H1 (cell line): ENCODE results near the gene MGAT5B. TPM values are rescaled to one million over a fixed set of nuclear protein-coding genes. Genes with fewer than 3 reads are reported as not detected.

Source experiments
- CTCF ChIA-PET: fragments of 300-600 bp; sonication (Branson Sonifier 250); formaldehyde crosslinking; loops from one replicate; lab custom pipeline; 2021; ENCODE audit not compliant: partially characterized antibody; lab: Charles Lee
- POLR2A ChIA-PET: fragments of 300-600 bp; sonication (Branson Sonifier 250); formaldehyde crosslinking; loops from one replicate; lab custom pipeline; 2021; ENCODE audit warnings: inconsistent platforms; ENCODE audit not compliant: partially characterized antibody; lab: Charles Lee
- DNase-seq, 2 experiments: peaks; one replicate each; pipeline versions ENCODE4 v3.0.0 to v3.0.0-alpha.2; 2010 to 2022; ENCODE audit warnings: low spot score in 2 of 2, low read depth in 1 of 2, mixed read lengths in 1 of 2
- FAIRE-seq: peaks from 2 replicates; lab custom pipeline; 2011; peaks lifted over from hg19 to GRCh38; lab: Jason Lieb, UNC
- H2AFZ ChIP-seq: 2 replicates; pipeline ENCODE4 v1.8.1; 2012; ENCODE audit warnings: low read length, inconsistent platforms
- H2AK5ac ChIP-seq: 2 replicates; pipeline ENCODE4 v1.6.1; 2013; ENCODE audit warnings: low read depth, low read length
- H2BK120ac ChIP-seq: replicated peaks from 2 replicates; pipeline ENCODE3; 2013; ENCODE audit warnings: low read depth, low read length, inconsistent platforms
- H2BK12ac ChIP-seq: 2 replicates; pipeline ENCODE4 v1.6.1; 2013; ENCODE audit warnings: low read depth, low read length
- H2BK15ac ChIP-seq: 2 replicates; pipeline ENCODE4 v1.6.1; 2013; ENCODE audit warnings: low read length
- H2BK20ac ChIP-seq: 2 replicates; pipeline ENCODE4 v1.6.1; 2013; ENCODE audit warnings: low read length
- H2BK5ac ChIP-seq: 2 replicates; pipeline ENCODE4 v1.6.1; 2013; ENCODE audit warnings: low read depth, low read length
- H3K14ac ChIP-seq: 2 replicates; pipeline ENCODE4 v1.6.1; 2013; ENCODE audit warnings: inconsistent platforms; ENCODE audit not compliant: insufficient read length
- H3K18ac ChIP-seq: 2 replicates; pipeline ENCODE4 v1.6.1; 2013; ENCODE audit warnings: low read length; ENCODE audit errors: extremely low read depth
- H3K23ac ChIP-seq: 2 replicates; pipeline ENCODE4 v1.6.1; 2013; ENCODE audit warnings: inconsistent platforms; ENCODE audit not compliant: insufficient read length
- H3K23me2 ChIP-seq: 2 replicates; pipeline ENCODE4 v1.6.1; 2013; ENCODE audit warnings: low read depth, low read length
- H3K27ac ChIP-seq: 2 replicates; pipeline ENCODE4 v1.6.1; 2011; ENCODE audit warnings: low read depth, low read length, inconsistent platforms
- H3K27me3 ChIP-seq, 4 experiments: replicated peaks in 1 of 4; 1 replicate in 1 of 4; 2 replicates in 3 of 4; pipeline versions ENCODE4 v1.6.1 to v1.8.1; 2011 to 2013; ENCODE audit warnings: low read length in 3 of 4, mild to moderate bottlenecking in 3 of 4, inconsistent platforms in 2 of 4, mixed read lengths in 2 of 4, moderate library complexity in 1 of 4; ENCODE audit not compliant: control insufficient read depth in 3 of 4, insufficient read depth in 3 of 4; ENCODE audit errors: extremely low read depth in 1 of 4
- H3K36me3 ChIP-seq, 4 experiments: 2 replicates each; pipeline versions ENCODE4 v1.6.1 to v1.8.1; 2011 to 2013; ENCODE audit warnings: mild to moderate bottlenecking in 4 of 4, low read length in 3 of 4, moderate library complexity in 2 of 4, control low read depth in 1 of 4, inconsistent platforms in 1 of 4; ENCODE audit not compliant: insufficient read depth in 4 of 4, control insufficient read depth in 2 of 4
- H3K4ac ChIP-seq: replicated peaks from 2 replicates; pipeline ENCODE3; 2013; ENCODE audit warnings: low read length, low read depth, mixed read lengths, inconsistent platforms; ENCODE audit not compliant: insufficient read length
- H3K4me1 ChIP-seq, 4 experiments: replicated peaks in 1 of 4; 1 replicate in 1 of 4; 2 replicates in 3 of 4; pipeline versions ENCODE4 v1.6.1 to v1.8.1; 2011 to 2013; ENCODE audit warnings: low read length in 3 of 4, inconsistent platforms in 2 of 4, mixed read lengths in 1 of 4; ENCODE audit not compliant: insufficient read depth in 4 of 4, control insufficient read depth in 3 of 4
- H3K4me2 ChIP-seq, 2 experiments: 2 replicates each; pipeline versions ENCODE4 v1.6.1 to v1.8.1; 2011 to 2013; ENCODE audit warnings: low read depth in 2 of 2, low read length in 2 of 2, control low read depth in 1 of 2, inconsistent platforms in 1 of 2, mild to moderate bottlenecking in 1 of 2; ENCODE audit not compliant: insufficient read depth in 1 of 2
- H3K4me3 ChIP-seq, 4 experiments: fragments of 200-600, 300-600 bp in 1 of 4; sonication (generic), shearing (Covaris generic), sonication (Bioruptor Twin) in 1 of 4; 2 replicates each; pipeline versions ENCODE4 v1.5.1 to v1.8.1; 2011 to 2016; ENCODE audit warnings: low read length in 4 of 4, low read depth in 3 of 4, control low read depth in 2 of 4, inconsistent platforms in 2 of 4, mild to moderate bottlenecking in 2 of 4, mixed read lengths in 1 of 4, moderate library complexity in 1 of 4; ENCODE audit not compliant: insufficient read depth in 2 of 4; ENCODE audit errors: extremely low read depth in 1 of 4
- H3K56ac ChIP-seq: replicated peaks from 2 replicates; pipeline ENCODE3; 2013; ENCODE audit warnings: low read depth, mild to moderate bottlenecking, mixed read lengths, low read length, inconsistent platforms; ENCODE audit not compliant: insufficient read length
- H3K79me1 ChIP-seq: 2 replicates; pipeline ENCODE4 v1.6.1; 2013; ENCODE audit warnings: low read depth, low read length, control low read depth
- H3K79me2 ChIP-seq, 2 experiments: 2 replicates each; pipeline versions ENCODE4 v1.6.1 to v1.8.1; 2012 to 2013; ENCODE audit warnings: low read length in 2 of 2, mild to moderate bottlenecking in 2 of 2, inconsistent platforms in 1 of 2; ENCODE audit not compliant: insufficient read depth in 2 of 2, control insufficient read depth in 1 of 2
- H3K9ac ChIP-seq, 4 experiments: replicated peaks in 1 of 4; 1 replicate in 1 of 4; 2 replicates in 3 of 4; pipeline versions ENCODE4 v1.6.1 to v1.8.1; 2011 to 2013; ENCODE audit warnings: low read depth in 3 of 4, low read length in 3 of 4, control low read depth in 2 of 4, mild to moderate bottlenecking in 2 of 4, moderate library complexity in 2 of 4, inconsistent platforms in 1 of 4; ENCODE audit errors: extremely low read depth in 1 of 4
- H3K9me3 ChIP-seq, 2 experiments: 2 replicates each; pipeline versions ENCODE4 v1.6.1 to v1.8.1; 2012 to 2013; ENCODE audit warnings: mild to moderate bottlenecking in 2 of 2, moderate library complexity in 2 of 2, control low read depth in 1 of 2, inconsistent platforms in 1 of 2, low read depth in 1 of 2, low read length in 1 of 2, mixed read lengths in 1 of 2; ENCODE audit not compliant: insufficient read depth in 2 of 2
- H4K20me1 ChIP-seq, 2 experiments: replicated peaks in 1 of 2; 2 replicates each; pipeline versions ENCODE3 to v1.8.1; 2011 to 2013; ENCODE audit warnings: inconsistent platforms in 2 of 2, low read length in 2 of 2, mild to moderate bottlenecking in 1 of 2; ENCODE audit not compliant: insufficient read depth in 2 of 2, control insufficient read depth in 1 of 2
- H4K5ac ChIP-seq: 2 replicates; pipeline ENCODE4 v1.6.1; 2013; ENCODE audit warnings: low read length, low read depth, mixed read lengths, inconsistent platforms; ENCODE audit not compliant: insufficient read length
- H4K8ac ChIP-seq: 2 replicates; pipeline ENCODE4 v1.8.0; 2013; ENCODE audit warnings: mild to moderate bottlenecking, moderate library complexity, low read length, inconsistent platforms; ENCODE audit not compliant: insufficient read depth; ENCODE audit errors: extremely low read depth
- H4K91ac ChIP-seq: replicated peaks from 2 replicates; pipeline ENCODE3; 2013; ENCODE audit warnings: low read length, mixed read lengths, inconsistent platforms; ENCODE audit not compliant: insufficient read length
- ATF2 ChIP-seq: IDR thresholded peaks from 2 replicates; pipeline ENCODE4 v1.6.1; 2012; ENCODE audit warnings: low read length, inconsistent platforms
- BACH1 ChIP-seq: IDR thresholded peaks from 2 replicates; pipeline ENCODE4 v1.6.1; 2012; ENCODE audit warnings: low read length, improper control_type of control experiment
- POLR2A ChIP-seq, 2 experiments: IDR thresholded peaks; 1 replicate in 1 of 2; 2 replicates in 1 of 2; pipeline ENCODE4 v1.6.1; 2011; ENCODE audit warnings: low read depth in 2 of 2, low read length in 2 of 2, mild to moderate bottlenecking in 2 of 2; ENCODE audit errors: control extremely low read depth in 1 of 2
- POLR2AphosphoS5 ChIP-seq: IDR thresholded peaks from 2 replicates; pipeline ENCODE4 v1.6.1; 2011; ENCODE audit warnings: low read depth, low read length
- RFX5 ChIP-seq: IDR thresholded peaks from 2 replicates; pipeline ENCODE4 v1.6.1; 2011; ENCODE audit warnings: low read depth, low read length, improper control_type of control experiment, borderline replicate concordance
- SIN3A ChIP-seq, 2 experiments: IDR thresholded peaks in 1 of 2; conservative IDR thresholded peaks in 1 of 2; 2 replicates each; pipeline ENCODE4 v1.6.1; 2011 to 2012; ENCODE audit warnings: low read length in 2 of 2, improper control_type of control experiment in 1 of 2, low read depth in 1 of 2, mild to moderate bottlenecking in 1 of 2
- TBP ChIP-seq: IDR thresholded peaks from 2 replicates; pipeline ENCODE4 v1.6.1; 2011; ENCODE audit warnings: low read depth, low read length, improper control_type of control experiment
- YY1 ChIP-seq: IDR thresholded peaks from 2 replicates; pipeline ENCODE4 v1.6.1; 2011; ENCODE audit warnings: low read depth, mild to moderate bottlenecking, low read length
- WGBS, 2 experiments: shearing (Covaris generic) in 1 of 2; methylation state at CpG; one replicate each; pipeline versions ENCODE4 v1.1.6 to v1.1.7; 2013 to 2015; ENCODE audit warnings: low lambda C conversion rate in 2 of 2, mixed read lengths in 2 of 2, inconsistent platforms in 1 of 2, low coverage in 1 of 2, missing lambda C conversion rate in 1 of 2; ENCODE audit not compliant: insufficient replicate concordance in 2 of 2, insufficient coverage in 1 of 2, insufficient read length in 1 of 2; ENCODE audit errors: extremely low coverage in 1 of 2, missing lambda C conversion rate in 1 of 2; 5-methylcytosine and 5-hydroxymethylcytosine counted together
- polyA plus RNA-seq, 7 experiments: library from polyadenylated mRNA; depleted of rRNA in 3 of 7; stranded (reverse) in 5 of 7; unstranded in 2 of 7; fragments of >200 nt in 5 of 7; fragments of 200-250 nt in 2 of 7; gene quantifications; 1 replicate in 5 of 7; 2 replicates in 1 of 7; 4 replicates in 1 of 7; pipeline versions ENCODE4 v1.2.1 to v1.2.3, GENCODE V29; 2011 to 2013; ENCODE audit warnings: missing spikeins in 2 of 7, mixed read lengths in 2 of 7
- total RNA-seq: library from RNA; stranded (reverse); fragmentation: NEBNext Ultra II Directional; extraction: Animal tissue kit (Norgen Biotek cat#: 25700); gene quantifications from 2 replicates; pipeline ENCODE4 v1.2.1, GENCODE V29; 2021

The MGAT5B gene
- total and polyA plus RNA-seq, 2 of the 8 experiments (the other 6 are each of a cell fraction or from before 2014, with no cell fraction given) = 7.9 to 8.2 TPM

DNA sequence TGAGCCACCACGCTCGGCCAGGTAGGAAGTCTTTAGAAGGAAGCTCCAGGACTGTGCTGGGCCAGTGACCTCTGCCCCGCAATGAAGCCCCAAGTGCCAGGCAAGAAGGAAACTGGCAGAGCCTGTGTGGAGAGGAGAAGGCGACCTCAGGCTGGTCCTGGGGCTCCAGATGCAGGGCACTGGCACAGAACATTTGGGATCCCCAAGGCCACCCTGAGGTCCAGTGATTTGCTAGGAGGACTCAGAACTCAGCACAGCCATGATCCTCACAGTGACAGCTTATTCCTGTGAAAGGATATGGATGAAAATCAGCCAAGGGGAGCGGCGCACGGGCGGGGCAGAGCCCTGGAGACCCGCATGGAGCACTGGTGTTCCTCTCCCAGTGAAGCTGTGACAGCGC, 24.1 kb downstream of the MGAT5B start:
- CTCF ChIA-PET = interaction anchor here (0.8 to 1.5 kb wide), 4 partner anchors 21 to 101 kb away, joined by 3 to 4 read pairs (median 3); partner anchors contain the start of gene MGAT5B
- Histone ChIP-seq H3K79me1 (no peaks in the 10 kb centered on the region), H3K27ac (no peak overlapping the region), H3K56ac (no peak overlapping the region), H2BK20ac (no peak overlapping the region), H3K4me2 (no peak overlapping the region), H3K27me3 (no peaks in the 10 kb centered on the region), H3K9ac (no peak overlapping the region), H2BK12ac (no peak overlapping the region), H3K14ac (no peak overlapping the region), H2BK120ac (no peak overlapping the region), H2AK5ac (no peak overlapping the region), H3K23me2 (no peaks in the 10 kb centered on the region), H3K18ac (no peak overlapping the region), H4K91ac (no peak overlapping the region), H2BK5ac (0 out of 2 replicates have a peak overlapping the region, but pooled peaks have one; percentile 35), H3K9me3 (peaks cover 10 to 16% of the 10 kb centered on the region in 2 experiments), H3K36me3 (no peaks in the 10 kb centered on the region), H3K4me3 (no peak overlapping the region), H3K4ac (no peak overlapping the region), H3K4me1 (no peaks in the 10 kb centered on the region; a peak in 2 of 7 replicates), H4K8ac (no peak overlapping the region), H2BK15ac (no peak overlapping the region), H2AFZ (no peak overlapping the region), H4K20me1 (no peaks in the 10 kb centered on the region), H3K23ac (no peak overlapping the region), H4K5ac (no peak overlapping the region), H3K79me2 (no peaks in the 10 kb centered on the region)
- WGBS, 2 experiments = 79% methylated on average over 9 of the region's 10 CpGs; no CpG with 5 or more reads in 1 of the 2 experiments
- DNase-seq (no peak), FAIRE-seq (no peak)
- POLR2A ChIA-PET = no interaction called here
- no peak for TF ChIP-seq TBP
- TF ChIP-seq YY1 = no peak
- no peak for TF ChIP-seq SIN3A (conservative IDR thresholded peaks at IDR 0.05 in 1 of 2, IDR thresholded peaks at IDR 0.05 in 1 of 2; ENCODE audit: low read depth in 1 of 2, low read length in 2 of 2)
- no peak for TF ChIP-seq POLR2A (IDR thresholded peaks at IDR 0.05; ENCODE audit: control extremely low read depth in 1 of 2, low read depth in 2 of 2, low read length in 2 of 2)
- no peak for TF ChIP-seq ATF2
- no peak for TF ChIP-seq RFX5
- TF ChIP-seq BACH1 = no peak
- TF ChIP-seq POLR2AphosphoS5 = no peak
